Measurements from ENCODE around the gene DAD1.

The DAD1 gene

DNA sequence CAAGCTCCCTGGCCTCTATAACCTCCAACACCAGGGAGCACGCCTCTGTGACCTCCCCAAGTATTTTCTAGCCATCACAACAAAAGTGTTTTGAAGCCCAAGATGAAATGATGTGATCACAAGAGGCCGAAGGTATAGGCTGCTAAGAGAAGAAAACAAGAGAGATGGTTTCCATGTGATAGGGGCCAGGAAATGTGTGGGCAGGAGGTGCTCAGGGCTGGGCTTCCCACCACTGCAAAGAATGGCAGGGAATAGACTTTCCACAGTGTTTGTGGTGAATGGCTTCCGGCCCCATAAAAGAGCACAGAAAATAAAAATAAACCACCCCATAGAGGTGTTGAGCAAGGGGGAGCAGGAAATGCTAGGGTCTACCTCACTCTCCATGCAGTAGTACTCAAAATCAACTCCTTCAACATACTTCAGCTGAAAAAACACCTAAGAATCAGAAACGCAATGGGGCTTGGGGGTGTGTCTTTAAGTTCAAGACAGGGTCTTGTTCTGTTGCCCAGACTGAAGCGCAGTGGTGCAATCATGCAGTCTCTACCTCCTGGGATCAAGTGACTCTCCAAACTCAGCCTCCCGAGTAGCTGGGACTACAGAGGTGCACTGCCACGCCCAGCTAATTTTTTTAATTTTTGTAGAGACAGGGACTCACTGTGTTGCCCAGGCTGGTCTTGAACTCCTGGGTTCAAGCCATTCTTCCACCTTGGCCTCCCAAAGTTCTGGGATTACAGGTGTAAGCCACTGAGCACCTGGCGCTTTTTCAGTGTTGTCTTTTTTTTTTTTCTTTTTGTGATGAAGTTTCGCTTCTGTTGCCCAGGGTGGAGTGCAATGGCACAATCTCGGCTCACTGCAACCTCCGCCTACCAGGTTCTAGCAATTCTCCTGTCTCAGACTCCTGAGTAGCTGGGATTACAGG is 27.1 kb downstream of the DAD1 start:
- DNase-seq: no peak
- no peak overlapping the region for H3K4me3 ChIP-seq

GRCh38 chr14:22561366-22561660 is 27.7 kb downstream of the DAD1 start:
- H3K4me1 ChIP-seq: peaks cover 0 to 48% (median 24%) of the 10 kb centered on the region in 4 donors

More for the DNA sequence above, 27.1 kb downstream of the DAD1 start:
- no peaks in the 10 kb centered on the region for H3K27me3 ChIP-seq
- TF ChIP-seq CTCF (IDR thresholded peaks at IDR 0.05): no peak
- peaks cover 0 to 44% (median 19%) of the 10 kb centered on the region in 4 donors for H3K4me1 ChIP-seq
- H3K9me3 ChIP-seq: no peaks in the 10 kb centered on the region
- intact Hi-C loops (cut with DNase I; ENCODE audit: low total_unique reads): loop anchor here (10.0 kb wide), 1 partner anchor 263 kb away; the partner anchor contains the start of gene MRPL52
- peaks cover 0 to 13% (median 0%) of the 10 kb centered on the region in 3 donors for H3K36me3 ChIP-seq
- no peak overlapping the region for H3K27ac ChIP-seq

GRCh38 chr14:22560662-22561365 is 28.2 kb downstream of the DAD1 start:
- H3K9me3 ChIP-seq: no peaks in the 10 kb centered on the region
- no peak for TF ChIP-seq CTCF (IDR thresholded peaks at IDR 0.05)
- H3K4me3 ChIP-seq: no peak overlapping the region
- intact Hi-C loops (cut with DNase I; ENCODE audit: low total_unique reads): loop anchor here (10.0 kb wide), 1 partner anchor 264 kb away; the partner anchor contains the start of gene MRPL52
- DNase-seq: no peak
- H3K27ac ChIP-seq: no peak overlapping the region
- H3K36me3 ChIP-seq: peaks cover 0 to 13% (median 0%) of the 10 kb centered on the region in 3 donors
- no peaks in the 10 kb centered on the region for H3K27me3 ChIP-seq
- H3K4me1 ChIP-seq: peaks cover 0 to 45% (median 25%) of the 10 kb centered on the region in 4 donors

More at GRCh38 chr14:22561366-22561660, 27.7 kb downstream of the DAD1 start:
- H3K27me3 ChIP-seq: no peaks in the 10 kb centered on the region
- TF ChIP-seq CTCF (IDR thresholded peaks at IDR 0.05): no peak
- peaks cover 0 to 13% (median 0%) of the 10 kb centered on the region in 3 donors for H3K36me3 ChIP-seq
- no peak overlapping the region for H3K4me3 ChIP-seq
- intact Hi-C loops (cut with DNase I; ENCODE audit: low total_unique reads): loop anchor here (10.0 kb wide), 1 partner anchor 263 kb away; the partner anchor contains the start of gene MRPL52
- DNase-seq: no peak
- H3K27ac ChIP-seq: no peak overlapping the region
- H3K9me3 ChIP-seq: no peaks in the 10 kb centered on the region

GRCh38 chr14:22559041-22559440 is 30.0 kb downstream of the DAD1 start:
- Histone ChIP-seq H3K9me3 (no peaks in the 10 kb centered on the region), H3K27me3 (no peaks in the 10 kb centered on the region), H3K4me1 (peaks cover 0 to 33% (median 17%) of the 10 kb centered on the region in 4 donors), H3K4me3 (no peak overlapping the region), H3K36me3 (peaks cover 0 to 2% (median 0%) of the 10 kb centered on the region in 3 donors), H3K27ac (no peak overlapping the region)
- TF ChIP-seq CTCF (IDR thresholded peaks at IDR 0.05): no peak
- intact Hi-C loops (cut with DNase I; ENCODE audit: low total_unique reads): loop anchor here (5.0 to 10.0 kb wide), 2 partner anchors 93 to 296 kb away; no protein-coding TSS in a partner anchor
- no peak for DNase-seq

- TF ChIP-seq CTCF (IDR thresholded peaks at IDR 0.05): no peak
- Histone ChIP-seq H3K4me1 (peaks cover 0 to 28% (median 14%) of the 10 kb centered on the region in 4 donors), H3K27ac (peak overlapping the region in 1 of 2 donors; percentile 2), H3K36me3 (no peaks in the 10 kb centered on the region), H3K9me3 (no peaks in the 10 kb centered on the region), H3K4me3 (no peak overlapping the region), H3K27me3 (no peaks in the 10 kb centered on the region)
- no peak for DNase-seq
- intact Hi-C loops (cut with DNase I; ENCODE audit: low total_unique reads): loop anchor here (5.0 to 10.0 kb wide), 2 partner anchors 94 to 296 kb away; no protein-coding TSS in a partner anchor
Observed at GRCh38 chr14:22558221-22558913, 30.7 kb downstream of the DAD1 start.
